CD8-positive, alpha-beta memory T cell (primary cell): ENCODE data around the gene CLK2. TPM values are rescaled to one million over a fixed set of nuclear protein-coding genes. Genes with fewer than 3 reads are reported as not detected.

Source experiments
- CTCF ChIA-PET: fragments of 350-600 bp; sonication (Branson Sonifier 250); formaldehyde crosslinking; loops from one replicate; lab custom pipeline; 2021; ENCODE audit warnings: antibody characterized with exemption; lab: Charles Lee
- POLR2A ChIA-PET: fragments of 350-600 bp; sonication (Branson Sonifier 250); formaldehyde crosslinking; loops from one replicate; lab custom pipeline; 2021; ENCODE audit warnings: antibody characterized with exemption; lab: Charles Lee
- DNase-seq, 5 donors: peaks; one replicate each; pipeline versions ENCODE4 v3.0.0 to v3.0.0-alpha.2; 2020 to 2022; ENCODE audit warnings: mixed read lengths in 1 of 5
- H3K27ac ChIP-seq: one replicate; pipeline ENCODE4 v1.7.0; 2013; ENCODE audit warnings: low read depth, mild to moderate bottlenecking, low read length, moderate library complexity
- H3K27me3 ChIP-seq: 2 replicates; pipeline ENCODE4 v1.7.0; 2013; ENCODE audit warnings: low read length, mild to moderate bottlenecking; ENCODE audit not compliant: insufficient read depth, poor library complexity, severe bottlenecking
- H3K36me3 ChIP-seq: 2 replicates; pipeline ENCODE4 v1.7.0; 2013; ENCODE audit warnings: mild to moderate bottlenecking, low read length, moderate library complexity; ENCODE audit not compliant: insufficient read depth
- H3K4me1 ChIP-seq: 2 replicates; pipeline ENCODE4 v1.7.0; 2013; ENCODE audit warnings: mild to moderate bottlenecking, low read length, moderate library complexity; ENCODE audit not compliant: insufficient read depth
- H3K4me3 ChIP-seq: 2 replicates; pipeline ENCODE4 v1.7.0; 2013; ENCODE audit warnings: mild to moderate bottlenecking, low read length
- H3K9me3 ChIP-seq: 2 replicates; pipeline ENCODE4 v1.7.0; 2013; ENCODE audit warnings: mild to moderate bottlenecking, low read length
- H3K27ac Mint-ChIP-seq, 8 donors: one replicate each; pipeline ENCODE4 v1.8.0; 2020 to 2021; ENCODE audit warnings: mixed read lengths in 8 of 8, mild to moderate bottlenecking in 6 of 8, inconsistent platforms in 3 of 8, moderate library complexity in 3 of 8
- H3K27me3 Mint-ChIP-seq, 2 donors: one replicate each; pipeline ENCODE4 v1.8.0; 2020 to 2021; ENCODE audit warnings: mixed read lengths in 2 of 2, mild to moderate bottlenecking in 1 of 2, moderate library complexity in 1 of 2
- H3K36me3 Mint-ChIP-seq, 3 donors: one replicate each; pipeline ENCODE4 v1.8.0; 2020 to 2021; ENCODE audit warnings: mixed read lengths in 3 of 3, inconsistent platforms in 1 of 3, mild to moderate bottlenecking in 1 of 3
- H3K4me1 Mint-ChIP-seq, 3 donors: one replicate each; pipeline ENCODE4 v1.8.0; 2020 to 2021; ENCODE audit warnings: mixed read lengths in 3 of 3, inconsistent platforms in 1 of 3, mild to moderate bottlenecking in 1 of 3
- H3K4me3 Mint-ChIP-seq, 7 donors: one replicate each; pipeline ENCODE4 v1.8.0; 2020 to 2021; ENCODE audit warnings: mixed read lengths in 7 of 7, mild to moderate bottlenecking in 6 of 7, moderate library complexity in 4 of 7, inconsistent platforms in 2 of 7
- H3K9me3 Mint-ChIP-seq, 5 donors: one replicate each; pipeline ENCODE4 v1.8.0; 2020 to 2022; ENCODE audit warnings: mixed read lengths in 5 of 5, mild to moderate bottlenecking in 3 of 5, moderate library complexity in 2 of 5, inconsistent platforms in 1 of 5
- polyA plus RNA-seq: library from polyadenylated mRNA; unstranded; fragments of 300-500 nt; fragmentation: Illumina TruSeq; gene quantifications from one replicate; pipeline ENCODE4 v1.2.3, GENCODE V29; 2021
- total RNA-seq, 2 experiments: library from RNA; stranded (reverse); gene quantifications; one replicate each; pipeline ENCODE4 v1.2.3, GENCODE V29; 2021

CLK2 gene
- total and polyA plus RNA-seq, 3 experiments from 2014 or later, result 20.2 to 79.8 (median 78.3) TPM

- CTCF ChIA-PET, result interaction anchor here (1.5 kb wide), 1 partner anchor 34 kb away, joined by 3 read pairs; no protein-coding TSS in a partner anchor
- no peaks in the 10 kb centered on the region for H3K9me3 Mint-ChIP-seq
Observed at GRCh38 chr1:155285063-155285462, 11.8 kb upstream of the CLK2 start.

GRCh38 chr1:155284476-155284875 lies 11.2 kb upstream of the CLK2 start:
- Histone ChIP-seq H3K4me1 (no peaks in the 10 kb centered on the region), H3K27ac (no peak overlapping the region), H3K27me3 (no peaks in the 10 kb centered on the region), H3K9me3 (no peaks in the 10 kb centered on the region), H3K4me3 (no peak overlapping the region), H3K36me3 (no peaks in the 10 kb centered on the region)
- Mint-ChIP-seq H3K27me3 (peaks cover 0 to 1% of the 10 kb centered on the region in 2 donors), H3K9me3 (no peaks in the 10 kb centered on the region), H3K36me3 (no peaks in the 10 kb centered on the region), H3K4me3 (no peak overlapping the region), H3K4me1 (peaks cover 0 to 2% (median 0%) of the 10 kb centered on the region in 3 donors), H3K27ac (no peak overlapping the region)
- no peak for DNase-seq
- ChIA-PET POLR2A (no interaction called here), CTCF (no interaction called here)

More at GRCh38 chr1:155285063-155285462, 11.8 kb upstream of the CLK2 start:
- POLR2A ChIA-PET, result no interaction called here
- Mint-ChIP-seq H3K27me3 (peaks cover 1% of the 10 kb centered on the region in 2 donors), H3K36me3 (no peaks in the 10 kb centered on the region), H3K4me3 (no peak overlapping the region), H3K4me1 (no peaks in the 10 kb centered on the region), H3K27ac (peak overlapping the region in 2 of 8 donors; percentile 42 to 55)
- Histone ChIP-seq H3K9me3 (no peaks in the 10 kb centered on the region), H3K27ac (no peak overlapping the region), H3K4me1 (no peaks in the 10 kb centered on the region), H3K4me3 (no peak overlapping the region), H3K27me3 (no peaks in the 10 kb centered on the region), H3K36me3 (no peaks in the 10 kb centered on the region)
- no peak for DNase-seq

DNA sequence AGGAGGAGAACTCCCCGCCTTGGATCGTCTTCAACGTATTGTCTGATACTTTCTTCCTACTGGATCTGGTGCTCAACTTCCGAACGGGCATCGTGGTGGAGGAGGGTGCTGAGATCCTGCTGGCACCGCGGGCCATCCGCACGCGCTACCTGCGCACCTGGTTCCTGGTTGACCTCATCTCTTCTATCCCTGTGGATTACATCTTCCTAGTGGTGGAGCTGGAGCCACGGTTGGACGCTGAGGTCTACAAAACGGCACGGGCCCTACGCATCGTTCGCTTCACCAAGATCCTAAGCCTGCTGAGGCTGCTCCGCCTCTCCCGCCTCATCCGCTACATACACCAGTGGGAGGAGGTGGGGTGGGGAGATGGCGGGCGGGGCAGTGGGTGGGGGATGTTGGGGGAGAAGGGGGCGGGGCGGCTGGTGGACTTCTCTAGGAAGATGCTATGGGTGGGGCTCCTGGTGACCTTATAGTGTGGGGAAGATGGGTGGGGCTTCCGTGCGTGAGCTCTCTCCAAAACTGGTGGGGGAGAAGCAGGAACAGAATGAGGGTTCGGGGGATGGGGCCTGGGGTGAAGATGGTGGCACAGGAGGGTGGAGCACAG lies 9.3 kb upstream of the CLK2 start:
- POLR2A ChIA-PET, result interaction anchor here (0.5 to 1.6 kb wide), 2 partner anchors 9 to 160 kb away, joined by 3 to 5 read pairs; partner anchors contain the start of gene CLK2
- CTCF ChIA-PET, result interaction anchor here (1.6 kb wide), 1 partner anchor 41 kb away, joined by 4 read pairs; no protein-coding TSS in a partner anchor
- Histone ChIP-seq H3K36me3 (no peaks in the 10 kb centered on the region), H3K27ac (no peak overlapping the region), H3K9me3 (no peaks in the 10 kb centered on the region), H3K27me3 (no peaks in the 10 kb centered on the region), H3K4me1 (peaks cover 9% of the 10 kb centered on the region), H3K4me3 (no peak overlapping the region)
- Mint-ChIP-seq H3K27me3 (peaks cover 0 to 1% of the 10 kb centered on the region in 2 donors), H3K4me3 (peak overlapping the region in 1 of 7 donors; percentile 9), H3K4me1 (peaks cover 8 to 11% (median 9%) of the 10 kb centered on the region in 3 donors), H3K9me3 (no peaks in the 10 kb centered on the region), H3K36me3 (no peaks in the 10 kb centered on the region), H3K27ac (no peak overlapping the region)
- DNase-seq, result no peak

GRCh38 chr1:155279268-155279667 lies 6.0 kb upstream of the CLK2 start:
- Mint-ChIP-seq H3K27me3 (no peaks in the 10 kb centered on the region), H3K4me1 (peaks cover 20 to 27% (median 24%) of the 10 kb centered on the region in 3 donors), H3K36me3 (no peaks in the 10 kb centered on the region), H3K27ac (peak overlapping the region in 5 of 8 donors; percentile 10 to 84 (median 28)), H3K9me3 (no peaks in the 10 kb centered on the region), H3K4me3 (peak overlapping the region in 2 of 7 donors; percentile 20 to 89)
- H3K27ac ChIP-seq, result no peak overlapping the region
- no peaks in the 10 kb centered on the region for H3K9me3 ChIP-seq
- no peaks in the 10 kb centered on the region for H3K36me3 ChIP-seq
- CTCF ChIA-PET, result interaction anchor here (1.2 to 2.4 kb wide), 3 partner anchors 18 to 44 kb away, joined by 3 to 12 read pairs (median 6); no protein-coding TSS in a partner anchor
- H3K4me1 ChIP-seq, result peaks cover 22% of the 10 kb centered on the region
- no peaks in the 10 kb centered on the region for H3K27me3 ChIP-seq
- H3K4me3 ChIP-seq, result no peak overlapping the region
- DNase-seq, result no peak
- POLR2A ChIA-PET, result no interaction called here

- H3K4me3 ChIP-seq, result no peak overlapping the region
- POLR2A ChIA-PET, result interaction anchor here (1.0 kb wide), 1 partner anchor 45 kb away, joined by 3 read pairs; no protein-coding TSS in a partner anchor
- no peaks in the 10 kb centered on the region for H3K27me3 ChIP-seq
- Mint-ChIP-seq H3K27me3 (no peaks in the 10 kb centered on the region), H3K27ac (peak overlapping the region; percentile 30 to 87 (median 60)), H3K4me3 (peak overlapping the region; percentile 24 to 89 (median 80)), H3K4me1 (peaks cover 22 to 29% (median 26%) of the 10 kb centered on the region in 3 donors), H3K36me3 (no peaks in the 10 kb centered on the region), H3K9me3 (no peaks in the 10 kb centered on the region)
- no peaks in the 10 kb centered on the region for H3K9me3 ChIP-seq
- no peaks in the 10 kb centered on the region for H3K36me3 ChIP-seq
- H3K4me1 ChIP-seq, result peaks cover 26% of the 10 kb centered on the region
- no peak for DNase-seq
- CTCF ChIA-PET, result interaction anchor here (1.1 to 2.4 kb wide), 3 partner anchors 28 to 579 kb away, joined by 3 to 12 read pairs (median 6); partner anchors contain the start of gene GON4L
- no peak overlapping the region for H3K27ac ChIP-seq
Observed at GRCh38 chr1:155278689-155279160, 5.4 kb upstream of the CLK2 start.

- Mint-ChIP-seq H3K27ac (peak overlapping the region; percentile 17 to 87 (median 60)), H3K36me3 (peaks cover 0 to 4% (median 0%) of the 10 kb centered on the region in 3 donors), H3K4me3 (peak overlapping the region; percentile 68 to 89 (median 80)), H3K9me3 (no peaks in the 10 kb centered on the region), H3K4me1 (peaks cover 26 to 35% (median 30%) of the 10 kb centered on the region in 3 donors), H3K27me3 (no peaks in the 10 kb centered on the region)
- POLR2A ChIA-PET, result interaction anchor here (1.0 kb wide), 1 partner anchor 46 kb away, joined by 3 read pairs; no protein-coding TSS in a partner anchor
- Histone ChIP-seq H3K4me3 (peak overlapping the region; percentile 59), H3K27ac (peak overlapping the region; percentile 7), H3K36me3 (no peaks in the 10 kb centered on the region), H3K9me3 (no peaks in the 10 kb centered on the region), H3K4me1 (peaks cover 29% of the 10 kb centered on the region), H3K27me3 (no peaks in the 10 kb centered on the region)
- CTCF ChIA-PET, result interaction anchor here (1.1 to 2.4 kb wide), 3 partner anchors 27 to 579 kb away, joined by 3 to 12 read pairs (median 6); partner anchors contain the start of gene GON4L
- DNase-seq, result peak; percentile 68 to 88 (median 75)
Observed at GRCh38 chr1:155277902-155278688, 4.8 kb upstream of the CLK2 start.

DNA sequence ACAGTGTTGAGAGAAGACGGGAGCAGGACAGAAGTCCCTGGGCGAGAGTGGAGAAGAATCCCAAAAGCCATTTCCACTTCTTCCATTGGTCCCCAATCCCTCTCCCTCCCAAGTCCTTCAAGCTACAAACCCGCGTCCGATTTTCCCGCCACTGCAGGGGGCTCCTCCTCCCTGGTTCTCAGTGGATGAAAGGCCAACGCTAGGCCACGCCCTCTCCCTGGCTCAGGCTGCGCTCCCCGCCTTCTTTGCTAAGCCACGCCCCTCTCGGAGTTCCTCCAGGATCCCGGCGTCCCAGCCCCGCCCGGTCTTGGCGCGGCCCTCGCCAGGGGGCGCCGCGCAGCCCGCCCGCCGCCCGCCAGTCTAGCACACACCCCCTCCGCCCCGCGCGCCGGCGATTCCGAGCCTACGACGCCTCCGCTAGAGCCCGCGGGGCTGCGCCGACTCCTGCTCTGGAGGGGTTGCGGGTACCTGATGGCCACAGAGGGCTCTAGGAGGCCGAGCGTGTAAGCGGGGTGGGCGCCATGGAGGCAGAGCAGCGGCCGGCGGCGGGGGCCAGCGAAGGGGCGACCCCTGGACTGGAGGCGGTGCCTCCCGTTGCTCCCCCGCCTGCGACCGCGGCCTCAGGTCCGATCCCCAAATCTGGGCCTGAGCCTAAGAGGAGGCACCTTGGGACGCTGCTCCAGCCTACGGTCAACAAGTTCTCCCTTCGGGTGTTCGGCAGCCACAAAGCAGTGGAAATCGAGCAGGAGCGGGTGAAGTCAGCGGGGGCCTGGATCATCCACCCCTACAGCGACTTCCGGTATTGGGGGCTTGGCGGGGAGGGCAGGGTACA lies 4.0 kb upstream of the CLK2 start, which contains the start of gene HCN3:
Gene HCN3 (plus strand): TSS at position 394 of the 832 bp plus-strand sequence. CDS start 128 bp downstream, at position 522.
- no peaks in the 10 kb centered on the region for H3K9me3 Mint-ChIP-seq
- peak within 1 kb of the TSS; percentile 68 to 89 (median 80) for H3K4me3 Mint-ChIP-seq
- H3K9me3 ChIP-seq, result no peaks in the 10 kb centered on the region
- ChIA-PET POLR2A (interaction anchor here (1.0 kb wide), 1 partner anchor 46 kb away, joined by 3 read pairs; no protein-coding TSS in a partner anchor), CTCF (interaction anchor here (1.1 to 9.0 kb wide), 6 partner anchors 11 to 580 kb away, joined by 3 to 64 read pairs (median 7); partner anchors contain the start of gene GON4L)
- peaks cover 33% of the 10 kb centered on the region for H3K4me1 ChIP-seq
- H3K27me3 Mint-ChIP-seq, result no peaks in the 10 kb centered on the region
- peak; percentile 82 to 94 (median 91) for DNase-seq
- H3K4me1 Mint-ChIP-seq, result peaks cover 33 to 42% (median 37%) of the 10 kb centered on the region in 3 donors
- peak within 1 kb of the TSS; percentile 59 for H3K4me3 ChIP-seq
- H3K27ac Mint-ChIP-seq, result peak within 1 kb of the TSS; percentile 56 to 87 (median 64)
- no peaks in the 10 kb centered on the region for H3K36me3 ChIP-seq
- H3K27me3 ChIP-seq, result no peaks in the 10 kb centered on the region
- H3K36me3 Mint-ChIP-seq, result peaks cover 0 to 10% (median 0%) of the 10 kb centered on the region in 3 donors
- H3K27ac ChIP-seq, result peak within 1 kb of the TSS; percentile 7
